Activated CD4-positive, alpha-beta T cell treated with anti-CD3 and anti-CD28 coated beads for 4 hours (primary cell): Measurements from ENCODE around the gene KRTAP10-4.
A peak's percentile ranks its signal among the peaks of the same experiment; 100 is the strongest.
"Not testable (repeated sequence)": the region's sequence is repeated elsewhere in the genome, so short reads cannot be mapped to it uniquely, and the experiment has no call there.

Source experiments
- DNase-seq, 2 donors: peaks; one replicate each; pipeline ENCODE4 v3.0.0-alpha.2; 2020

KRTAP10-4 gene

DNA sequence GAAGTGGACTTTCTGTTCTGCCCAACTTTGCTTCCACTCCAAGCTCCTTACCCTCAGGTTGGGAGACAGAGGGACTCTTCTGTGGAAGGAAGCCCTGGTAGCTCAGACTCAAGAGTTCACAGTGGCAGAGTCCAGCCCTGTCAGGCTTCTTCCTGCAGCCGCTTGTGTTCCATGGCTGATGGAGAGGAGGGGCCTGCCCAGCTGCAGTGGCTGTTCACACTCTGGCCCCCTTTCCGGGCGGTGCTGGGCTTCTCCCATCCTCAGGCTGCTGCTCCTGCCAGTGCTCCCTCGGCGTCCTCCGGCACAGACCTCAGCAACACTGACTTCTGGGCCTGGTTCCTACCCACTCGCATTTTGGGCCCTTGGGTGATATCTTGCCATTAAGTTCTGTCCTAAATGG lies 37.6 kb upstream of the KRTAP10-4 start:
- DNase-seq: no peak

DNA sequence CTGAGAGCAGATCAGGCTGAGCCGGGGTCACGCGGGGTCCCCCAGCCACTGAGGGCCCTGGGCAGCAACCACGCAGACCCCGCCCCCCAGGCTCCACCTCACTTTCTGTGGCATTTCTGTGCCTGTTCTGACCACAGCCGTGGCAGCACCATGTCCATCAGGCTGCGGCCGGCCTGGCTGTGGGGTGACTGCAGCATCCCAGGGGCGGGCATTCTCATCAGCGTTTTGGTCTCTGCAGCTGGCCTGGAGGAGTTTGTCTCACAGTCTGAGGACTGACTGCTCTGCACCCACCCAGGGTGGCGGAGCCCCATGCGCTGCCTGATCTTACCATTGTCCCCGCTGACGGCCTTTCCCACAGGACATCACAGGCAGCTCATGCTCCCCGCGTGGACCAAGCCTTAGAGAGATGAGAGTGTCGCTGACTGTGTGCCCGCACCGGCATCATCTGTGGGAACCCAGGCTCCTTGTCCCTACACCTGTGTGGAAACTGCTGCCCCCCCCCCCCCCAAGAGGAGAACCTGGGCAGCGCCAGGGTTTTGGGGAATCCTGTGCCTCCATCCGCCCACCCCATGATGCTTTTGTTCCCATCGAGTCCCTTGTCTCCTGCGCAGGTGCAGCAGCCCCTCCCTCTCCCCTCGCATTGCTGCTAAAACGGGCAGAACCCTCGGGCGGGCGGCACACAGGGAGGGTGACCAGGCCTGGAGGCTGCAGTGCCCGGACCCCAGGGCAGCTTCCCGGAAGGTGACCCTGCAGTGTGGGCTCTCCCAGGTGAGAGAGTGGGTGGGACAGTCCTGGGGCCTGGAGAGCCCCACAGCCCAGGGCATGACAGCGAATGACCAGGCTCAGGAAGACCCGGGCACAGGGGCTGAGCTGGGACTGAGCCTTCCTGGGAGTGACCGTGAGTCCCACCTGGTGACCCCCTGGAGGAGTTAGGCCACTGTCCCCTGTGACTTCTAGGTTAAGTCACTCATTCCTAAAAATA lies 35.3 kb upstream of the KRTAP10-4 start:
- DNase-seq: no peak

DNA sequence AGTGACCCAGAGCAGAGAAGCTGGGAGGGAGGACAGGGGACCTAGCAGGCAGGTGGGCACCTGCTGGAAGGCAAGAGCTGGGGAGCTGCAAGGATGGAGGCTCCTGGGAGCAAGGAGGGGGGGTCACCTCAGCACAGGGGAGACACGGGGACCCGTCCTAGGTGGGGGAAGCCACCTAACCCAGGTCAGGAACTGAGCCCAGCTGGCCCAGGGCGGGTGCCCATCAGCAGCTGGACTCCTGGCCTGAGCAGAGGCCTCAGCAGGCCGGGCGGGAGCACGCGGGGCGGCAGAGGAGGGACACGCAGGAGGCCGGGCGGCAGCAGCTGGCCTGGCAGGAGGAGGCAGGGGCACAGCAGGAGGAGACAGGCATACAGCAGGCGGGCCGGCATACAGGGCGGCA lies 34.5 kb upstream of the KRTAP10-4 start:
- no peak for DNase-seq

DNA sequence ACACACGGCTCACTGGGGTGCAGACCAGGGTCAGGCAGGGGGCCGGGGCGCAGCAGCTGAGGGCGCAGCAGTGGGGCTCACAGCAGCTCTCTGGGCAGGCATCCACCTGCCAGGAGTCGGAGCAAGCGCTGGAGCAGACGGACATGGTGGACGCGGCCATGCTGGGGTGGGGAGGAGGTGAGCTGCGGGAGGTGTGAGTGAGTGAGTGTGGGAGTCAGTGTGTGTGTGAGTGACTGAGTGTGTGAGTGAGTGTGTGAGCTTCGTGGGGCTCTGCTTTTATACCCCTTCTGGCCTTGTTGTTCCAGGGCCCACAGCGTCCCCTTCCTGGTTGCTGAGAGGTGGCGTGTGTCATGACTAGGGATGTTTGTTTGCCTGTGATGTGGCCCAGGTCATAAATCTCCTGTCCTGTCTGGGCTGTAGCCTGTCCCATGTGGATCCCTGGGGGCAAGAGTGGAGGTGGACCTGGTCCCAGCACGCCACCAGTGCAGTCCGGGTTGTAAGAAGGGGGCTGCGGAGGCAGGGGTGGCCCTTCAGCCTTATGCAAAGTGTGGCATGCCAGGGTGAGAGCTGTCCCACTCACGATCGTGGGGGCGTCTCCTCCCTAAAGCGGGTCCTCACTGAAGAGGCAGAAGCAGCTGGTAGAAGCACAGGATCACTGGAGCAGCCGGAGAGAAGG lies 33.4 kb upstream of the KRTAP10-4 start, which contains the start of gene KRTAP10-1:
Gene KRTAP10-1 (minus strand): TSS at position 205 of the 676 bp plus-strand sequence. CDS start 45 bp downstream, at position 160.
- no peak for DNase-seq

DNA sequence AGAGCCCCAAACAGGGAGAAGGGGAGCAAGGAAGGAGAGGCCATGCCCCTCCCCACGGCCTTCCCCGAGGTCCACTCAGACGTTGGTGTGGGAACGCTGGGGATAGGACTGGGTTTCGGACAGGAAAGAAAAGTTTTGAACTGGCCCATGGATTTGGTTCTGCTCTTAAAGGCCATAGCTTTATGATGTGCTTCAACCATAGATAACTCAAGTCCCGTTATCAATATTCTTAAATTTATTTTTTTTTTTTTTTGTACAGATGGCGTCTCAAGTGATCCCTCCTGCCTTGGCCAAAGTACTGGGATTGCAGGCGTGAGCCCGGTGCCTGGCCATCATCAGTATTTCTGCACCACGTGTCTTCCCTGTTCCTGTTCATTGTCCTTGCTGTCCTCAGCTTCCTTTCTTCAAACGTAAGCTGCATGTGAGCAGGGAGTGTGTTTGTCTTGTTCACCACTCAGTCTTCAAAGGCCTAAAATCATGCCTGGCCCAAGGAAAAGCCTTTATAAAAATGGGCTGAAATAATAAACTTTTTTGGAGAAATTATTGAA lies 32.7 kb upstream of the KRTAP10-4 start:
- DNase-seq: no peak

DNA sequence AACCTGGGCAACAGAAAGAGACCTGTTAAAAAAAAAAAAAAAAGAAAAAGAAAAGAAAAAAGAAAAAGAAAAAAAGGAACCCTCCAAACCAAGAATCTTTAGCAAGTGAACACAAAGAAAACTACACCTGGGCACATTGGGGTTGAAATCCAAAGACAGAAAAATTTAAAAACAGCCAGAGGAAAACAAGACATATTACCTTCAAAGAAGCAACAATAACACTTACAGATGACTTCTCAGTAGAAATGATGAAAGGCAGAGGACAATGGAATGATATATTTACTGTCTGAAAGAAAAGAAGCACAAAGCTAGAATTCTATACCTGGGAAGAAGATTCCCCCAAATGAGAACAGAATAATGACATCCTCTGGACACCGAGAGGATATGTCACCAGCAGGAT lies 30.8 kb upstream of the KRTAP10-4 start:
- DNase-seq: no peak

DNA sequence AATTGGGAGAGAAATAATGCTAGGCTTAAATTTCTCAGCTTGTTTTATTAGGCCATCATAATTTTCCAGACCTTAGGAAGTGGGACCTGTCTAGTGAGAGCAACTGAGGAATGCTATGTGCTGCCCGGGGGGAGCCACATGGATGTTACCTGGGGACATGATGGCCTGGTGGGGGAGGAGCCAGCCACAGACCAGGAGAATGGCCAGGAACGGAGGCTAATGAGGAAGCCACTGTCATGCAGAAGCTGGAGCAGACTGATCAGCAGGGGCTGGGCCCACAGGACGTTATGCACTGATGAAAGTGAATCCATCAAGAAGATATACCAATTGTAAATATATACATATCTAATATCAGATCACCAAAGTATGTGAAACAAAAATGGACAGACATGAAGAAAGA lies 29.0 kb upstream of the KRTAP10-4 start:
- no peak for DNase-seq

DNA sequence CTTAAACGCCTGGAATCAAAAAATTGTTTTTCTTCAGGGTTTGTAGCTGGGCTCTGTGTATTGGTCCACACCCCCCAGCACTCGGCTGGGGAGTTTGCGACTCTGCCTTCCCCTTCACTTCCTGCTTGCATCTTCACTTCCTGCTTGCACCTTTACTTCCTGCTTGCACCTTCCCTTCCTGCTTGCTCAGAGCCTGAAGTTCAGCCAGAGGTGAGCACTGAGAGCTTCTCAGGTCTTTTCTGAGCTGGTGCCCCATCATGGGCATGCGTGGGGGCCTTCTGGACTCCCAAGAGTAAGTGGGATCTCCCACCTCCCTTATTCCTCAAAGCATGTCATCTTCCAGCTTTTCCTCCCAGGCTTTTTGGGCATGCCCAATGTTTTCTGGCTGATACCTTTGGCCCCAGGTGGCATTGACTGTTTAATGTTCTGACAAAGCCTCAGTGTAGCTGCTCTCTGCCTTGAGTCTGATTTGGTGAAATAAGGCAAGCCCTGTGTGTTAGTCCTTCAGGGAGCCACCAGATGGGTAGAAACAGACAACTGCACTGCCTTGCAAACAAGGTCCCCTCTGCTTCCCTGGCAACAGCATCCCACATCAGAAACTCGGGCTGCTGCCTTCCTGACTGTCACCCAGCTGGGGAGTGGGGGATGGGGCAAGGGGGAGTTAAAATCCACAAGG lies 25.7 kb upstream of the KRTAP10-4 start:
- peak; percentile 12 to 18 for DNase-seq

DNA sequence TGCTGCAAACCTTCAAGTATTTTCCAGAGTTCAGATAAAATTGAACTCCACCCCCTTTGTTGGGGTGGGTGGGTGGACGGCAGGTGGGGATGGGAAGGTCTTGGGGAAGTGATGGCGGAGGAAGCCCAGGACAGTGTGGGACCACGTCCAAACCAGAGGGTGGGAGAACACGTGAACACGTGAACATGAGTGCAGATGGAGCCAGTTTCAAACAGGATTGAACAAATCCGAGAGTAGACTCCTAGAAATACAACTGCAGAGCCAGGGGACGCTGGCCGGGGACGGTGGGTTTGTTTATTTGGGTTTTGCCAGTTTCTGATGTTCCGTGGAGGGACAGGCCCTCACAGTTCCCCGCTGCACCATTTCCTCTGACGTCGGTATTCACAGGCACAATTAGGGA lies 25.1 kb upstream of the KRTAP10-4 start:
- DNase-seq: no peak

DNA sequence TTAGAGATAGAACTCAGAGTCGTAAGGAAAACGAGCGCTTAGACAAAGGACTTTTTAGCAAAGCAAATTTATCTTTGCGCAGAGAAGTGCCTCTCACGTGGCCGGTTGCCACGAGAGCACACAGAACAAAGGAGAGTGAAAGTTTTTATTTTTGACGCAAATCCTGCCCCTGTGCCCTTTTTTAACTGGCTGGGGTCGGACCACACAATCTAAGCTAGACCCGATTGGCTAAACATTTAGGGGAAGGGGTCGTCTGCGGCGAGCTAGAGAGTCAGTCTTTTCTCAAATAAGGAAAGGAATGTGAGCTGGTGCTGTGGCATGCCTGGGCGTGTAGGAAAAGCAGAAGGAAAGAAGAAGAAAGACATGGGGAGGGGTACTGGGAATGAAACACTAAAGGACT lies 24.6 kb upstream of the KRTAP10-4 start:
- no peak for DNase-seq

DNA sequence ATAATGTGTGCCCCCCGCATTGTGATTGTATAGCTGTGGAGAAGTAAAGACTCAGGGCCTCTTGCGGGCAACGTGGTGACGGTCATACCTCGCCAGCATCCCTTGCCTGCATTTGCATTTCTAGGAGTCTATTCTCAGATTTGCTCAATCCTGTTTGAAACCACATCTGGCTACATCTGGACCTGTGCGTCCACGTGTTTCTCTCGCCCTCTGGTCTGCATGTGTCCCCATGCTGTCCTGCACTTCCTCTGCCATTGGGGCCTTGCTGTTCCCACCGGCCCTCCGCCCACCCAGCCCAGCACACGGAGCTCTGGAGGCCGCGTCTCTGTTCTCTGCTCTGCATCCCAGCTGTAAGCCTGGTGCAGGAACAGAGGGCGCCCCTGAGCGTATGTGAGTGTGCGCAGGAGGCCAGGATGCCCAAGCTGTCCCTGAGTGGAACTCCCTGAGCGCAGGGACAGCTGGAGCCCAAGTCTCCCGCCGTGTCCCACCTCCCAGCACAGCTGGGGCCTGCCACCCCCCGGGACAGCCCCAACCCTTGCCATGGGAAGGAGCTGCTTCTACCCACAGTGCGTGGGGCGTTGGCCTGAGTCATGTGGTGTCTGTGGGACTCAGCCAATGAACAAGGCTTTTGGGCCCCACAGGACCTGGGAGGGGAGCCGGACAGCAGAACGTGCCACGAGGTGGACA lies 23.9 kb upstream of the KRTAP10-4 start:
- no peak for DNase-seq

DNA sequence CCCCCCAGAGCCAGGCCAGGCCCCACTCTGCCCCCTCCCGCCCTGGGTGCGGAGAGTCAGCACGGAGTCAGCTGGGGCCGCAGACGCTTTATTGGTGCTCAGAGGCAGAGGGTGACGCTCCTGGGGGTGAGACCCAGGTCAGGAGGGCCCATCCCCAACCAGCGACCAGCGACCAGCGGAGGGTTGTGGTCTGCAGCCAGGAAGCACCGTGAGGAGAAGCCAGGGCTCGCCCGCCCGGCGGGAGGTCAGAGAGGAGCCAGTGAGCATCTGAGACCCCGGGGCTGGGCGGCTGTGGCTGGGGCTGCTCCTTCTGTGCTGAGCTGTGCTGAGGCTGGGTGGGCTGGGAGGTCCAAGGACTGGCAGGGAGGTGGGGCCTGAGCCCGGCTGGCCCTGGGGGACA lies 23.2 kb upstream of the KRTAP10-4 start:
- not testable (repeated sequence) for DNase-seq

DNA sequence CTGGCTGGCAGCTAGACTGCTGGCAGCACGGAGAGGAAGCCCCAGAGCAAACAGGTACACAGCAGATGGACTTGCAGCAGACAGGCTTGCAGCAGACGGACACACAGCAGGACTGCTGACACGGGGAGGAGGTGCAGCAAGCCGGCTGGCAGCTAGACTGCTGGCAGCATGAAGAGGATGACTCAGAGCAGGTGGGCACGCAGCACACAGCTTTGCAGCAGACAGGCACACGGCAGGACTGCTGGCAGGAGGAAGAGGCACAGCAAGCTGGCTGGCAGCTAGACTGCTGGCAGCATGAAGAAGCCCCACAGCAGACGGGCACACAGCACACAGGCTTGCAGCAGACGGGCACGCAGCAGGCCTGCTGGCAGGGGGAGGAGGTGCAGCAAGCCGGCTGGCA lies 22.7 kb upstream of the KRTAP10-4 start:
- no peak for DNase-seq

DNA sequence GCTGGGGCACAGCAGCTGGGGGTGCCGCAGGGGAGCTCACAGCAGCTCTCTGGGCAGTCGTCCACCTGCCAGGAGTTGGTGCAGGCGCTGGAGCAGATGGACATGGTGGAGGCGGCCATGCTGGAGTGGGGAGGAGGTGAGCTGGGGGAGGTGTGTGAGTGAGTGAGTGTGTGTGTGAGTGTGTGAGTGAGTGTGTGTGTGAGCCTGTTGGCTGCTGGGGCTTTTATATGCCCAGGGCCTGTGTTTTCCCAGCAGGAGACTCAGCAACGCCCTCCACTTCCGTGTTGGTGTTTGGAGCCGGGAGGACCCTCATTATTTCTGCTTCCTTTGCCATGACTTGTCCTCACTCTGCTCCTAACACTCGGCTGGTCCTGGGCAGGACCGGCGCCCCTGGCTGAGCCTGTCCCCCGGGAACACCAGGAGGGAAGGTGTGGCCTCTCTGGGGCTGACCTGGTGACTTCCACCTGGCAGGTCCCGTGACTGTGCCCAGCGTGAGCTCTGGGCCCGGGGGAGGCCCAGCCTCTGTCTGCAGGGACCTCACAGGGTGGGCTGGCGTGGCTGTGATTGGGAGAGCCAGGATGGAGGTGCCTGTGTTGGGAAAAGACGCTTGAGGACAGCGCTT lies 22.1 kb upstream of the KRTAP10-4 start, which contains the start of gene KRTAP10-2:
Gene KRTAP10-2 (minus strand): TSS at position 166 of the 622 bp plus-strand sequence. CDS start 47 bp downstream, at position 119.
- no peak for DNase-seq

DNA sequence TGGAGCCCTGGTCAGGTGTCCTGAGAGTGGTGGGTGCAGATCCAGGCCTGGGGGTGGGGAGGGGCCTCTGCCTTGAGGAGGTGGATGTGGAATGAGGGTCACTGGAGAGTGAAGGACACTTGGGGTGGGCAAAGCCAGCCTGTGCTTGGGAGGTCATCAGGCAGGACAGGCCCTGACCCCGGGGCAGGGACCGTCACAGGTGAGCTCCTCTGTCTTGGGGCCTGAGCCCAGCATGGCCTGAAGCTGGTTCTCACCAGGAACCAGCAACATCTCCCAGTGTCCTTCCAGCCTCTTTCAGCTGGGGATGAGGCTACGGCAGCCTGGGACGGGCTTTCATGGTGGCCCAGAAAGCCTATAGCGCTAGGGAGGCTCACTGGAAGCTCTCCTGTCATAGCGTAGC lies 21.4 kb upstream of the KRTAP10-4 start:
- no peak for DNase-seq

DNA sequence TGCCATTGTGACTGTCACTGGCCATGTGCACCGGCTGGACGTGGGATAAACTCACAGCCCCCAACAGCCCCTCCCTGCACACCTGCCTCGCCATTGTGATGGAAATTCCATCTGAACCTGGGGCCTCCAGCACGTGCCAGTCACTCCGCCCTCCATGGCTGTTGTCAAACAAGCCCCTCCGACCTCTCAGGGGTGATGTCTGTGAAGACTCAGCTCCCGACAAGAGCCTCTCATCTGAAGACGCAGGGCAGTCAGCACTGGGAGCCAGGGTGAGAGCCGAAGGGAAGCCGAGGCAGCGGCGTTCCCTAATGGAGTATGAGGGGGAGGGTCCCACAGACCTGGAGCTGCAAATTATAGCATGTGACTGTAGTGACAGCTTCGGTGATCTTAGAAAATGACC lies 20.8 kb upstream of the KRTAP10-4 start:
- no peak for DNase-seq

DNA sequence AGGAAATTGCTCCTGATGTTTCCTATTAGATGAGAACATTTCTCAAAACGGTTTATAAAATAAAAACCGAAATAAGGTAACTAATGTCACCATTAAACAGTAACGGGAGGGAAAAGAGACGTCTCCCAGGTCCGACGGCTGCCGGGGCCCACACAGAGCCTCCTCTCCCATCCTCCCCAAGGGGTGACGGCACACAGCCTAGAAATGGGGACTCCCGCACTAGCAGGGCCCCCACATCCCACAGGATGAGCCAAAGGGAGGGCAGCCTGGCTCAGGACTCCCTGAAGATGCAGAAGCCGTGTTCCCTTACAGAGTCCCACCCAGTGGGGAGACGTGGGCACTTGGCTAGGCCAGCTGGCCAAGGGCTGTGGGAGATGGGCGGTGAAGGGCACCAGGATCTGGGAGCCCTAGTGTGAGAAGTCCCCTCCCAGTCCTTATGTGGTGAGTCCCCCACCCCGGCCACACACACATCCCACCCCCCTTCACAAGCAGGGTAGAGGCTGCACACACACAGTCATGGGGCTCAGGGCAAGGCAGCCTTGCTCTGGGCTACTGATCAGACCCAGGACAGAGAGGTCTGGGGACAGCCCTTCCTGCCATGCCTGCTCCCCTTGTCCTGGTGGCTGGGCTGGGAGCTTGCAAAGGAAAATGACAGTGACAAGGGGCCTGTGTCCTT lies 18.2 kb upstream of the KRTAP10-4 start:
- no peak for DNase-seq

DNA sequence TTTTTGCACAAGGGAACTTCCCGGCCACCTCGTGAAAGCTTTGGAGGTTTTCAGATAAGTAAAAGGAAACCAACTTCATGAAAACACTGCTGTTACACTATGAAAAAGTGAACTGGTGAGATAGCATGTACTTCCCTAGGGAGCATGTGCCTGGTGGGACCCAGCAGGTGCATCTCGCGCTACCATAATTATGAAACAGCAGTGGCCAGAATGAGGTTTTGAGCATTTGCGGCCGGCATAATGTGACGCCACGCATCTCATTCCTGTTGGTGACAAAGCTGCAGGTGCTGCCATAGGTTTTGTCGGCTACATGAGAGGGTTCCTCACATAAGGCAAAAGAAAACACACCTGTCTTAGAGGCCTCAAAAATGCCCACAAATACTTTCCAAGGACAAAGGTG lies 16.6 kb upstream of the KRTAP10-4 start:
- no peak for DNase-seq

DNA sequence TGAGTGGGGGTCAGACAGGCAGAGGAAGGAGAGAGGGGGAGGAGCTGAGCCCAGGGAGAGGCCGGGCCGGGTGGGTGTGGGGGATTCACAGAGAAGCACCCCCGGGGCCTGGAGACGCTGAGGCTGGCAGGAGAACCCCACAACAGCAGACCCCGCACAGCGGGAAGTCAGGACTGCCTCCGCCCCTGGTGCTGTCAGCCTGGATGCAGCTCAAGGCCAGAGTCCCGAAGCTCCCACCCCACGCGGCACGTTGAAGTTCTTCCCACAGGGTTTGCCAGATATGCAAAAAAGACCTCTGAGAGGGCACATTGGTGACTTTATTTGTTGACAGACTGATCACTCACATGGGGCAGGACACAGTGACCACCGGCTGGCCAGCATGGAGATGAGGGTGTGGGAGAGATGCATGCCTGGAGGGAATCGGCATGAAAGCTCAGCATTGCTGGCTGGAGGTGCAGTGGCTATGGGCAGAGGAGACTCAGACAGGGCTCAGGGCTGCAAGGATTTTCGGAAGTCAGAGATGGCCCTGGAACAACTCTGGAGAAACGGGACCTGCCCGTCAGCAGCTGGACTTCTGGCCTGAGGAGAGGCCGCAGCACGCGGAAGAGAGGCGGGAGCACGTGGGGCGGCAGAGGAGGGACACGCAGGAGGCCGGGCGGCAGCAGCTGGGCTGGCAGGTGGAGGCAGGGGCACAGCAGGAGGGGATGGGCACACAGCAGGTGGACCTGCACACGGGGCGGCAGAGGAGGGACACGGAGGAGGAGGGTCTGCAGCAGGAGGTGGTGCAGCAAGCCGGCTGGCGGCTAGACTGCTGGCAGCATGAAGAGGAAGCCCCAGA lies 15.8 kb upstream of the KRTAP10-4 start:
- DNase-seq: no peak

DNA sequence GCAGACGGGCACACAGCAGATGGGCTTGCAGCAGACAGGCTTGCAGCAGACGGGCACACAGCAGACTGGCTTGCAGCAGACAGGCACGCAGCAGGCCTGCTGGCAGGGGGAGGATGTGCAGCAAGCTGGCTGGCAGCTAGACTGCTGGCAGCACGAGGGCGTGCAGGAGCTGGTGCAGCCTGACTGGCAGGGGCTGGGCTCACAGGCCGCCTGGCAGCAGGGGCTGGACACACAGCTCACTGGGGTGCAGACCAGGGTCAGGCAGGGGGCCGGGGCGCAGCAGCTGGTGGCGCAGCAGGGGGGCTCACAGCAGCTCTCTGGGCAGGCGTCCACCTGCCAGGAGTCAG lies 15.2 kb upstream of the KRTAP10-4 start:
- not testable (repeated sequence) for DNase-seq
